Brain microvascular endothelial cell (primary cell): ENCODE measurements around the gene GNPDA1.

Experiments
- DNase-seq: peaks from one replicate; pipeline ENCODE4 v3.0.0-alpha.2; 2020
- H3K27ac ChIP-seq: fragments of 250-450 bp; sonication (Bioruptor Pico); 2 replicates; pipeline ENCODE4 v1.5.1; 2020; ENCODE audit warnings: mild to moderate bottlenecking, moderate library complexity
- H3K27me3 ChIP-seq: fragments of 250-450 bp; sonication (Bioruptor Pico); replicated peaks from 2 replicates; pipeline ENCODE4 v1.5.1; 2020; ENCODE audit warnings: mild to moderate bottlenecking
- H3K36me3 ChIP-seq: fragments of 250-450 bp; sonication (Bioruptor Pico); replicated peaks from 2 replicates; pipeline ENCODE4 v1.5.1; 2020; ENCODE audit warnings: mild to moderate bottlenecking
- H3K4me3 ChIP-seq: 2 replicates; pipeline ENCODE4 v1.5.1; 2011; ENCODE audit warnings: low read depth, mild to moderate bottlenecking, control low read depth, low read length, moderate library complexity
- in situ Hi-C: cut with HindIII; loops from 2 replicates; pipeline ENCODE4 v1.10.0; 2017; ENCODE audit warnings: low sequenced_read_pairs, low pct_ligation_motif_present
- TF ChIP-seq, protein P1 (sequence below): IDR thresholded peaks from 2 replicates; pipeline ENCODE4 v1.5.1; 2011; ENCODE audit warnings: low read depth, mild to moderate bottlenecking, moderate library complexity, low read length, control low read depth, inconsistent platforms; ENCODE audit errors: missing control alignments

Gene GNPDA1

GRCh38 chr5:141994511-141995136 lies 18.2 kb downstream of the GNPDA1 start:
- in situ Hi-C loops = loop anchor here (25.0 kb wide), 1 partner anchor 143 kb away; no protein-coding TSS in a partner anchor
- Histone ChIP-seq H3K4me3 (no peak overlapping the region), H3K27me3 (no peaks in the 10 kb centered on the region), H3K27ac (no peak overlapping the region), H3K36me3 (peaks cover 25% of the 10 kb centered on the region)
- TF ChIP-seq, protein P1, sequence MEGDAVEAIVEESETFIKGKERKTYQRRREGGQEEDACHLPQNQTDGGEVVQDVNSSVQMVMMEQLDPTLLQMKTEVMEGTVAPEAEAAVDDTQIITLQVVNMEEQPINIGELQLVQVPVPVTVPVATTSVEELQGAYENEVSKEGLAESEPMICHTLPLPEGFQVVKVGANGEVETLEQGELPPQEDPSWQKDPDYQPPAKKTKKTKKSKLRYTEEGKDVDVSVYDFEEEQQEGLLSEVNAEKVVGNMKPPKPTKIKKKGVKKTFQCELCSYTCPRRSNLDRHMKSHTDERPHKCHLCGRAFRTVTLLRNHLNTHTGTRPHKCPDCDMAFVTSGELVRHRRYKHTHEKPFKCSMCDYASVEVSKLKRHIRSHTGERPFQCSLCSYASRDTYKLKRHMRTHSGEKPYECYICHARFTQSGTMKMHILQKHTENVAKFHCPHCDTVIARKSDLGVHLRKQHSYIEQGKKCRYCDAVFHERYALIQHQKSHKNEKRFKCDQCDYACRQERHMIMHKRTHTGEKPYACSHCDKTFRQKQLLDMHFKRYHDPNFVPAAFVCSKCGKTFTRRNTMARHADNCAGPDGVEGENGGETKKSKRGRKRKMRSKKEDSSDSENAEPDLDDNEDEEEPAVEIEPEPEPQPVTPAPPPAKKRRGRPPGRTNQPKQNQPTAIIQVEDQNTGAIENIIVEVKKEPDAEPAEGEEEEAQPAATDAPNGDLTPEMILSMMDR = no peak
- no peak for DNase-seq

GRCh38 chr5:141992349-141992963 lies 20.4 kb downstream of the GNPDA1 start:
- Histone ChIP-seq H3K4me3 (no peak overlapping the region), H3K27me3 (no peaks in the 10 kb centered on the region), H3K36me3 (peaks cover 24% of the 10 kb centered on the region), H3K27ac (no peak overlapping the region)
- peak; percentile 54 for DNase-seq
- TF ChIP-seq, protein P1 = peak; percentile 74
- in situ Hi-C loops = loop anchor here (25.0 kb wide), 1 partner anchor 145 kb away; no protein-coding TSS in a partner anchor

GRCh38 chr5:141989720-141990119 lies 23.1 kb downstream of the GNPDA1 start:
- Histone ChIP-seq H3K27me3 (no peaks in the 10 kb centered on the region), H3K27ac (no peak overlapping the region), H3K36me3 (peaks cover 35% of the 10 kb centered on the region), H3K4me3 (no peak overlapping the region)
- DNase-seq = no peak
- TF ChIP-seq, protein P1 = no peak
- in situ Hi-C loops = loop anchor here (25.0 kb wide), 1 partner anchor 148 kb away; no protein-coding TSS in a partner anchor

DNA sequence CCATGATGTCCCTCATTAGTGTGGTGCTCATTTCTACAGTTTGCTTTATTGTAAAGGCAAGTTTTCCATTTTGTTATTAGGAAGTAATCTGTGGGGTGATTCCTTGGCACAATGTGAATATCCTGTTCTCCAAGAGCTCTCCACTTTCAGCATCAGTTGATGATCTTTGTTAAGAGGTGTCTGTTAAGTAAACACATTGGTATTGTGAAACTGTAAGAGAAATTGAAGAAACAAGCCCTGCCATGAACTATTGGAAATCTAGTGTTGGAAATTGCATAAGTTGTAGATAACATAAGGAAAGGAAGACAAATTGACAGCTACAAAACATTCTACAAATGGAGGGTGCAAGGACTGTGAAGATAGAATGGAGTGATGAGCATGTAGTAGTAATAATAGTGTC lies 26.8 kb downstream of the GNPDA1 start:
- H3K36me3 ChIP-seq = peaks cover 50% of the 10 kb centered on the region
- no peak for DNase-seq
- no peaks in the 10 kb centered on the region for H3K27me3 ChIP-seq
- TF ChIP-seq, protein P1 = no peak
- in situ Hi-C loops = loop anchor here (25.0 kb wide), 1 partner anchor 151 kb away; no protein-coding TSS in a partner anchor
- no peak overlapping the region for H3K27ac ChIP-seq
- H3K4me3 ChIP-seq = no peak overlapping the region

DNA sequence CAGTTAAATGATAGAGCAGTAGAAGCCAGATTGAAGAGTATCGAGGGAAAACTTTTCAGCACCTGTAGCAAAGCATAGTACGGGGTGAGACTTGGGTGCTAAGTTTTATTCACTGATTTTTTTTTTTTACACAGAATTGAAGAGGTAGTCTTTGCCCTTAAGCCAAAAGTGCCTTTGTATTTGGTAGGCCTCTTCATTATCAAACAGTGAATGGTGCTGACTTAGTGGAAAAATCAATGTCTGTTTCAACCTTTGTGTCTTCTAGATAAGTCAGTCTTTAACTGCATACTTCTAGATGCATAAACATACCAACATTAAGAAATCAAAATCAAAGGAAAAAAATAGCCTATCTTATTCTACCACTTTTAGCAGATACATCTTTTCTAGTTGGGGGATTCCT lies 30.2 kb downstream of the GNPDA1 start:
- Histone ChIP-seq H3K27ac (no peak overlapping the region), H3K4me3 (no peak overlapping the region), H3K27me3 (no peaks in the 10 kb centered on the region), H3K36me3 (peaks cover 79% of the 10 kb centered on the region)
- in situ Hi-C loops = loop anchor here (25.0 kb wide), 1 partner anchor 155 kb away; no protein-coding TSS in a partner anchor
- DNase-seq = no peak
- TF ChIP-seq, protein P1 = no peak
